Measurements from ENCODE around the gene CTBP1. TPM values are rescaled to one million over a fixed set of nuclear protein-coding genes. Genes with fewer than 3 reads are reported as not detected.

CTBP1 gene
- total RNA-seq, 1 experiment from 2014 or later: 187 TPM

DNA sequence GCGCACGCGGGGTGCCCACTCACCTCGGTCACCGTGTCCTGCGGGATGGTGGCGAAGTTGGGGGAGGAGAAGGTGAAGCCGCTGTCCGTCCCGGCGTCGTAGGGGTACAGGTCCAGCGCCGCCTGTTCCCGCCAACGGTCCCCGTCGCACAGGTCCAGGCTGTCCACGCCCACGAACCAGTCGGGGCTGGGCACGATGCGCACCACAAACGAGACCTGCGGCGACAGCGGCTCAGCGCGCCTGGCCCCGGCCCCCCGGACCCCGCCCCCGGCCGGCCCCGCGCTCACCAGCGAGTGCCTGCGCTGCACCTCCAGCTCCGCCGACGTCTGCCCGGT is 78.0 kb downstream of the CTBP1 start:
- DNase-seq (ENCODE audit: low spot score): no peak
- H3K27me3 ChIP-seq (replicated peaks; ENCODE audit: insufficient read depth, low read depth, low read length, poor library complexity): peaks cover 38% of the 10 kb centered on the region
- ChIA-PET POLR2A (ENCODE audit: low non-redundant PET) (no interaction called here), CTCF (no interaction called here)
- intact Hi-C loops (cut with micrococcal nuclease; ENCODE audit: unreplicated experiment): no loop called here
- TF ChIP-seq, protein P1, sequence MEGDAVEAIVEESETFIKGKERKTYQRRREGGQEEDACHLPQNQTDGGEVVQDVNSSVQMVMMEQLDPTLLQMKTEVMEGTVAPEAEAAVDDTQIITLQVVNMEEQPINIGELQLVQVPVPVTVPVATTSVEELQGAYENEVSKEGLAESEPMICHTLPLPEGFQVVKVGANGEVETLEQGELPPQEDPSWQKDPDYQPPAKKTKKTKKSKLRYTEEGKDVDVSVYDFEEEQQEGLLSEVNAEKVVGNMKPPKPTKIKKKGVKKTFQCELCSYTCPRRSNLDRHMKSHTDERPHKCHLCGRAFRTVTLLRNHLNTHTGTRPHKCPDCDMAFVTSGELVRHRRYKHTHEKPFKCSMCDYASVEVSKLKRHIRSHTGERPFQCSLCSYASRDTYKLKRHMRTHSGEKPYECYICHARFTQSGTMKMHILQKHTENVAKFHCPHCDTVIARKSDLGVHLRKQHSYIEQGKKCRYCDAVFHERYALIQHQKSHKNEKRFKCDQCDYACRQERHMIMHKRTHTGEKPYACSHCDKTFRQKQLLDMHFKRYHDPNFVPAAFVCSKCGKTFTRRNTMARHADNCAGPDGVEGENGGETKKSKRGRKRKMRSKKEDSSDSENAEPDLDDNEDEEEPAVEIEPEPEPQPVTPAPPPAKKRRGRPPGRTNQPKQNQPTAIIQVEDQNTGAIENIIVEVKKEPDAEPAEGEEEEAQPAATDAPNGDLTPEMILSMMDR (conservative IDR thresholded peaks at IDR 0.05; ENCODE audit: low read depth, low read length): no peak
- TF ChIP-seq EZH2 (IDR thresholded peaks at IDR 0.05; ENCODE audit: borderline replicate concordance, low read depth, low read length, poor library complexity, severe bottlenecking): no peak
- H3K9me3 ChIP-seq (ENCODE audit: low read depth, low read length, poor library complexity, severe bottlenecking): no peaks in the 10 kb centered on the region
- BruUV-seq (replicated peaks): no TSS peak
- H3K4me1 ChIP-seq (ENCODE audit: insufficient read depth, low read length, poor library complexity, severe bottlenecking): peaks cover 4% of the 10 kb centered on the region
- H3K27ac ChIP-seq (ENCODE audit: low read depth, low read length, poor library complexity, severe bottlenecking): no peak overlapping the region
- H3K4me3 ChIP-seq (ENCODE audit: low read depth, low read length, poor library complexity, severe bottlenecking): no peak overlapping the region
- H3K36me3 ChIP-seq (ENCODE audit: insufficient read depth, low read length, poor library complexity, severe bottlenecking): no peaks in the 10 kb centered on the region

DNA sequence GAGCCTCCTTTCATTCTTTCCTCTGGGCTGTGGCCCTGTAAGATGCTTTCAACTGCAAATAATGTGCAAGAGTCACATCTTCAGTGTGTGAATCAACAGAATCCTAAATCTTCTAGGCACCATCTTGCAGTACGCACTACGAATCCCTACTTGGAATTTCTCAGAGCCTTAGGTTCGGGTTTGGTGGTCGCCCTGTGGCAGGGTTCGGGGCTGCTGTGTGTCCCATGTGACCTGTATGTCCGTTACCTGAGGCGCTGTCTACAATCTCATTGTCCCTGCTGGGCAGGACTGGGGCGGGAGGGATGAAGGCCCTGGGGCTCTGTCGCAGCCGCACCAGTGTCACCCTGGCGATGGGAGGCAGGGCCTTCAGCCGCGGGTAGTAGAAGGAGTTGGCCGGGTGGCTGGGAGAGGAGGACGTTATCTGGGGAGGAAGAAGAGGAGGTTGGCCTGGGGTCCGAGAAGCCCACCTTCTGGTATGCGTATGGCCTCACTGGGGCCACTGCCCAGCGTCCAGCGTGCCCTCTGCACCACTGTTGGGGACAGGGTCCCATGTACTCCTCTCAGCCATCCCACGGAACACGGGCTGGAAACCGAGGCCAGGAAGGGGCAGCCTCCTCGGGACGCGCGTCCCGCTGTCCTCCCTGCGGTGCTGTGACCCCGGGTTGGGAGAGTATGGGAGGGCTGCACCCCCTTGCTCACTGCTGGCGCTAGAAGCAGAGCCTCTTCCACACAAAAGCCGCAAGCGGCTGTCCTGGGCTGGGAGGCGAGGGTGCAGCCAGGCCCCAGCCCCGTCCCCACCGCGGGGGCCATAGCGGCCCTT is 78.6 kb downstream of the CTBP1 start:
- H3K9me3 ChIP-seq (ENCODE audit: low read depth, low read length, poor library complexity, severe bottlenecking): no peaks in the 10 kb centered on the region
- H3K36me3 ChIP-seq (ENCODE audit: insufficient read depth, low read length, poor library complexity, severe bottlenecking): no peaks in the 10 kb centered on the region
- no peak for TF ChIP-seq EZH2 (IDR thresholded peaks at IDR 0.05; ENCODE audit: borderline replicate concordance, low read depth, low read length, poor library complexity, severe bottlenecking)
- TF ChIP-seq, protein P1 (conservative IDR thresholded peaks at IDR 0.05; ENCODE audit: low read depth, low read length): no peak
- no peak overlapping the region for H3K27ac ChIP-seq (ENCODE audit: low read depth, low read length, poor library complexity, severe bottlenecking)
- no TSS peak for BruUV-seq (replicated peaks)
- peaks cover 4% of the 10 kb centered on the region for H3K4me1 ChIP-seq (ENCODE audit: insufficient read depth, low read length, poor library complexity, severe bottlenecking)
- intact Hi-C loops (cut with micrococcal nuclease; ENCODE audit: unreplicated experiment): no loop called here
- DNase-seq (ENCODE audit: low spot score): no peak
- ChIA-PET CTCF (no interaction called here), POLR2A (ENCODE audit: low non-redundant PET) (interaction anchor here (0.6 kb wide), 1 partner anchor 878 kb away, joined by 20 read pairs; no protein-coding TSS in a partner anchor)
- H3K27me3 ChIP-seq (replicated peaks; ENCODE audit: insufficient read depth, low read depth, low read length, poor library complexity): peaks cover 38% of the 10 kb centered on the region
- H3K4me3 ChIP-seq (ENCODE audit: low read depth, low read length, poor library complexity, severe bottlenecking): no peak overlapping the region

DNA sequence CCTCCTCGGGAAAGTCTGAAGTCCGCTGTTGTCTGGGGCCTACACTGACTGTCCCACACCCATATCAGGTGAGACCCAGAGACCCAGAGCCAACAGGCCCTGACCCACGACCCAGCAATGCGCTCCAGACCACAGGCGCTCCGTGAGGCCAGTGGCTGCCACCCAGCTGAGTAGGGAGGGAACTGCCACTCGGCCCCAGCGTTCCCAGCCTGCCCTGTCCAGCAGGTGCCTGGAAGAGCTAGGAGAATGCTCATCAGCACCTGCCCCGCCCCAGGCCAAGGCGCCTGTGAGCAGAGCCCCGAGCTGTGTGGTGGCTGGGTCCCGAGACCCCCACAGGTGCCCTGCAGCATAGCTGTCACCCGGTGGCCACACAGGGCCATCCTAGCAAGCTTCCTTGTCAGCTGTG is 79.2 kb downstream of the CTBP1 start:
- Histone ChIP-seq H3K9me3 (ENCODE audit: low read depth, low read length, poor library complexity, severe bottlenecking) (no peaks in the 10 kb centered on the region), H3K36me3 (ENCODE audit: insufficient read depth, low read length, poor library complexity, severe bottlenecking) (no peaks in the 10 kb centered on the region), H3K4me1 (ENCODE audit: insufficient read depth, low read length, poor library complexity, severe bottlenecking) (peaks cover 4% of the 10 kb centered on the region), H3K4me3 (ENCODE audit: low read depth, low read length, poor library complexity, severe bottlenecking) (no peak overlapping the region), H3K27ac (ENCODE audit: low read depth, low read length, poor library complexity, severe bottlenecking) (no peak overlapping the region), H3K27me3 (replicated peaks; ENCODE audit: insufficient read depth, low read depth, low read length, poor library complexity) (peaks cover 38% of the 10 kb centered on the region)
- intact Hi-C loops (cut with micrococcal nuclease; ENCODE audit: unreplicated experiment): loop anchor here (5.0 kb wide), 2 partner anchors 98 to 178 kb away; partner anchors contain the start of gene UVSSA
- no peak for DNase-seq (ENCODE audit: low spot score)
- TF ChIP-seq EZH2 (IDR thresholded peaks at IDR 0.05; ENCODE audit: borderline replicate concordance, low read depth, low read length, poor library complexity, severe bottlenecking): no peak
- TF ChIP-seq, protein P1 (conservative IDR thresholded peaks at IDR 0.05; ENCODE audit: low read depth, low read length): no peak
- ChIA-PET CTCF (interaction anchor here (0.6 kb wide), 1 partner anchor 34 kb away, joined by 3 read pairs; no protein-coding TSS in a partner anchor), POLR2A (ENCODE audit: low non-redundant PET) (interaction anchor here (0.6 kb wide), 1 partner anchor 877 kb away, joined by 20 read pairs; no protein-coding TSS in a partner anchor)
- BruUV-seq (replicated peaks): no TSS peak

All from A673 (cell line).